ENCODE measurements around the gene ALDH1L2. TPM values are rescaled to one million over a fixed set of nuclear protein-coding genes. Genes with fewer than 3 reads are reported as not detected.

Gene ALDH1L2
- total and polyA plus RNA-seq, 4 donors, result 0.03 to 0.25 (median 0.15) TPM

DNA sequence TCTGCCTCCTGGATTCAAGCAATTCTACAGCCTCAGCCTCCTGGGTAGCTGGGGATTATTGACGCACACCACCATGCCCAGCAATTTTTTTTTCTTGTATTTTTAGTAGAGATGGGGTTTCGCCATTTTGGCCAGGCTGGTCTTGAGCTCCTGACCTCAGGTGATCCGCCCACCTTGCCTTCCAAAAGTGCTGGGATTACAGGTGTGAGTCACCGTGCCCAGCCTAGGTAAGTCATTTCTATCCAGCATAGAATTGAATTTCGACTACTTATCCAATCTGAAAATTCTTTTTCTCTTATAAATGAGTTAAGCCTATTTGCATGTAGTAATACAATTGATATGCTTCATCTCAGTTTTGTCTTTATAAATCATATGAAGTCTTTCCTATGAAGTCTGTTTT, 111.0 kb downstream of the ALDH1L2 start:
- Histone ChIP-seq H3K27ac (ENCODE audit: low read depth in 1 of 2, low read length in 2 of 2) (no peak overlapping the region), H3K4me1 (ENCODE audit: control insufficient read depth in 4 of 4, insufficient read depth in 4 of 4, low read length in 3 of 4) (peaks cover 0 to 2% (median 0%) of the 10 kb centered on the region in 4 donors), H3K36me3 (ENCODE audit: control insufficient read depth in 4 of 4, insufficient read depth in 3 of 4, low read depth in 1 of 4, low read length in 3 of 4) (no peaks in the 10 kb centered on the region), H3K9ac (ENCODE audit: low read depth in 1 of 2, low read length in 2 of 2) (no peak overlapping the region), H3K27me3 (ENCODE audit: control insufficient read depth in 4 of 4, insufficient read depth in 4 of 4, low read length in 3 of 4) (no peaks in the 10 kb centered on the region), H3K9me3 (ENCODE audit: control insufficient read depth in 4 of 4, low read length in 3 of 4) (no peaks in the 10 kb centered on the region), H3K4me3 (ENCODE audit: low read depth in 1 of 3, low read length in 3 of 3) (no peak overlapping the region)
- TF ChIP-seq EGR1 (IDR thresholded peaks at IDR 0.05; ENCODE audit: low read depth in 2 of 2) (no peak), MAX (IDR thresholded peaks at IDR 0.05) (no peak), ZBTB33 (IDR thresholded peaks at IDR 0.05) (no peak), SP1 (IDR thresholded peaks at IDR 0.05) (no peak), YY1 (IDR thresholded peaks at IDR 0.05) (no peak), RAD21 (IDR thresholded peaks at IDR 0.05) (no peak), NR2F2 (IDR thresholded peaks at IDR 0.05) (no peak), FOXA1 (IDR thresholded peaks at IDR 0.05) (no peak), GABPA (IDR thresholded peaks at IDR 0.05 in 1 of 2, conservative IDR thresholded peaks at IDR 0.05 in 1 of 2) (no peak), JUND (IDR thresholded peaks at IDR 0.05) (no peak), HNF4A (conservative IDR thresholded peaks at IDR 0.05) (no peak), HNF4G (IDR thresholded peaks at IDR 0.05) (no peak), TAF1 (conservative IDR thresholded peaks at IDR 0.05) (no peak)
- DNase-seq (ENCODE audit: low spot score), result no peak
- 94% methylated on average over 5 of the region's 5 CpGs for WGBS

GRCh38 chr12:104971306-104971705, 113.0 kb downstream of the ALDH1L2 start:
- Histone ChIP-seq H3K9ac (ENCODE audit: low read depth in 1 of 2, low read length in 2 of 2) (no peak overlapping the region), H3K4me1 (ENCODE audit: control insufficient read depth in 4 of 4, insufficient read depth in 4 of 4, low read length in 3 of 4) (peaks cover 0 to 2% (median 0%) of the 10 kb centered on the region in 4 donors), H3K27ac (ENCODE audit: low read depth in 1 of 2, low read length in 2 of 2) (no peak overlapping the region), H3K27me3 (ENCODE audit: control insufficient read depth in 4 of 4, insufficient read depth in 4 of 4, low read length in 3 of 4) (no peaks in the 10 kb centered on the region), H3K4me3 (ENCODE audit: low read depth in 1 of 3, low read length in 3 of 3) (no peak overlapping the region), H3K9me3 (ENCODE audit: control insufficient read depth in 4 of 4, low read length in 3 of 4) (no peaks in the 10 kb centered on the region), H3K36me3 (ENCODE audit: control insufficient read depth in 4 of 4, insufficient read depth in 3 of 4, low read depth in 1 of 4, low read length in 3 of 4) (no peaks in the 10 kb centered on the region)
- 89% methylated on average over 5 of the region's 5 CpGs for WGBS
- TF ChIP-seq ATF3 (IDR thresholded peaks at IDR 0.05), result no peak
- TF ChIP-seq JUND (IDR thresholded peaks at IDR 0.05), result no peak
- TF ChIP-seq RAD21 (IDR thresholded peaks at IDR 0.05), result no peak
- TF ChIP-seq EGR1 (IDR thresholded peaks at IDR 0.05; ENCODE audit: low read depth in 2 of 2), result no peak
- TF ChIP-seq YY1 (IDR thresholded peaks at IDR 0.05), result no peak
- TF ChIP-seq NR2F2 (IDR thresholded peaks at IDR 0.05), result no peak
- no peak for TF ChIP-seq HNF4A (conservative IDR thresholded peaks at IDR 0.05)
- TF ChIP-seq RXRA (IDR thresholded peaks at IDR 0.05), result no peak
- no peak for TF ChIP-seq HNF4G (IDR thresholded peaks at IDR 0.05)
- no peak for TF ChIP-seq SP1 (IDR thresholded peaks at IDR 0.05)
- TF ChIP-seq, protein P1, sequence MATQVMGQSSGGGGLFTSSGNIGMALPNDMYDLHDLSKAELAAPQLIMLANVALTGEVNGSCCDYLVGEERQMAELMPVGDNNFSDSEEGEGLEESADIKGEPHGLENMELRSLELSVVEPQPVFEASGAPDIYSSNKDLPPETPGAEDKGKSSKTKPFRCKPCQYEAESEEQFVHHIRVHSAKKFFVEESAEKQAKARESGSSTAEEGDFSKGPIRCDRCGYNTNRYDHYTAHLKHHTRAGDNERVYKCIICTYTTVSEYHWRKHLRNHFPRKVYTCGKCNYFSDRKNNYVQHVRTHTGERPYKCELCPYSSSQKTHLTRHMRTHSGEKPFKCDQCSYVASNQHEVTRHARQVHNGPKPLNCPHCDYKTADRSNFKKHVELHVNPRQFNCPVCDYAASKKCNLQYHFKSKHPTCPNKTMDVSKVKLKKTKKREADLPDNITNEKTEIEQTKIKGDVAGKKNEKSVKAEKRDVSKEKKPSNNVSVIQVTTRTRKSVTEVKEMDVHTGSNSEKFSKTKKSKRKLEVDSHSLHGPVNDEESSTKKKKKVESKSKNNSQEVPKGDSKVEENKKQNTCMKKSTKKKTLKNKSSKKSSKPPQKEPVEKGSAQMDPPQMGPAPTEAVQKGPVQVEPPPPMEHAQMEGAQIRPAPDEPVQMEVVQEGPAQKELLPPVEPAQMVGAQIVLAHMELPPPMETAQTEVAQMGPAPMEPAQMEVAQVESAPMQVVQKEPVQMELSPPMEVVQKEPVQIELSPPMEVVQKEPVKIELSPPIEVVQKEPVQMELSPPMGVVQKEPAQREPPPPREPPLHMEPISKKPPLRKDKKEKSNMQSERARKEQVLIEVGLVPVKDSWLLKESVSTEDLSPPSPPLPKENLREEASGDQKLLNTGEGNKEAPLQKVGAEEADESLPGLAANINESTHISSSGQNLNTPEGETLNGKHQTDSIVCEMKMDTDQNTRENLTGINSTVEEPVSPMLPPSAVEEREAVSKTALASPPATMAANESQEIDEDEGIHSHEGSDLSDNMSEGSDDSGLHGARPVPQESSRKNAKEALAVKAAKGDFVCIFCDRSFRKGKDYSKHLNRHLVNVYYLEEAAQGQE (IDR thresholded peaks at IDR 0.05), result no peak
- no peak for DNase-seq (ENCODE audit: low spot score)

Other genes with a start within 250 kb of the ALDH1L2 start
- 100 to 1,000 TPM in 1 of 2 donors, 1 to 10 TPM in 1; 7.7 to 235 TPM for gene SLC41A2, start 126.2 kb downstream of the ALDH1L2 start, total RNA-seq
- 10 to 100 TPM; 24.7 to 25.7 TPM for gene SLC41A2, start 126.2 kb downstream of the ALDH1L2 start, polyA plus RNA-seq
- 1 to 10 TPM; 2.1 to 3.6 TPM for gene NOPCHAP1, start 98.1 kb downstream of the ALDH1L2 start, total RNA-seq
- 10 to 100 TPM in 1 of 2 donors, 1 to 10 TPM in 1; 3.4 to 18.6 TPM for gene NOPCHAP1, start 98.1 kb downstream of the ALDH1L2 start, polyA plus RNA-seq
- 10 to 100 TPM; 37.6 to 59.1 TPM for gene WASHC4, start 23.3 kb upstream of the ALDH1L2 start, total RNA-seq
- 10 to 100 TPM; 11.5 to 27.7 TPM for gene WASHC4, start 23.3 kb upstream of the ALDH1L2 start, polyA plus RNA-seq
- 10 to 100 TPM; 18.3 to 21.2 TPM for gene APPL2, start 151.7 kb upstream of the ALDH1L2 start, total RNA-seq
- 1 to 10 TPM; 7.1 TPM for gene APPL2, start 151.7 kb upstream of the ALDH1L2 start, polyA plus RNA-seq
- 1 to 10 TPM; 2.2 to 3.4 TPM for gene C12orf75, start 246.2 kb upstream of the ALDH1L2 start, total RNA-seq
- 1 to 10 TPM; 1.2 to 3.9 TPM for gene C12orf75, start 246.2 kb upstream of the ALDH1L2 start, polyA plus RNA-seq